ENCODE measurements around the gene OR6A2. TPM values are rescaled to one million over a fixed set of nuclear protein-coding genes. Genes with fewer than 3 reads are reported as not detected.

Gene OR6A2
- total and polyA plus RNA-seq, 2 of the 8 experiments (the other 6 are each of a cell fraction or from before 2014, with no cell fraction given), result 0.14 to 0.20 TPM

GRCh38 chr11:6790546-6790945 is 8.9 kb downstream of the OR6A2 start:
- H2BK12ac ChIP-seq (ENCODE audit: low read depth, low read length), result no peak overlapping the region
- CTCF ChIA-PET (ENCODE audit: partially characterized antibody), result interaction anchor here (0.6 to 2.4 kb wide), 6 partner anchors 9 to 53 kb away, joined by 3 to 9 read pairs (median 4); partner anchors contain the start of gene OR6A2

More at GRCh38 chr11:6790546-6790945, 8.9 kb downstream of the OR6A2 start:
- DNase-seq (ENCODE audit: low read depth in 1 of 2, low spot score in 2 of 2) (no peak), FAIRE-seq (no peak)
- no peak overlapping the region for H3K4ac ChIP-seq (replicated peaks; ENCODE audit: insufficient read length, low read depth, low read length)
- 95% methylated on average over 2 of the region's 2 CpGs; no CpG with 5 or more reads in 1 of the 2 experiments for WGBS, 2 experiments (ENCODE audit: extremely low coverage in 1 of 2, insufficient coverage in 1 of 2, insufficient read length in 1 of 2, insufficient replicate concordance in 2 of 2, low coverage in 1 of 2, low lambda C conversion rate in 2 of 2, missing lambda C conversion rate in 1 of 2)
- H2BK120ac ChIP-seq (replicated peaks; ENCODE audit: low read depth, low read length), result no peak overlapping the region
- H2AK5ac ChIP-seq (ENCODE audit: low read depth, low read length), result no peak overlapping the region
- no peak overlapping the region for H2BK15ac ChIP-seq (ENCODE audit: low read length)
- no peak overlapping the region for H4K8ac ChIP-seq (ENCODE audit: extremely low read depth, insufficient read depth, low read length)
- H3K9ac ChIP-seq (replicated peaks in 1 of 4; ENCODE audit: extremely low read depth in 1 of 4, low read depth in 3 of 4, low read length in 3 of 4), result peak overlapping the region in 1 of 4 experiments; percentile 8; a peak in 1 of 7 replicates
- no peak overlapping the region for H3K4me3 ChIP-seq (ENCODE audit: extremely low read depth in 1 of 4, insufficient read depth in 2 of 4, low read depth in 3 of 4, low read length in 4 of 4)
- POLR2A ChIA-PET (ENCODE audit: partially characterized antibody), result no interaction called here
- H3K79me1 ChIP-seq (ENCODE audit: low read depth, low read length), result no peaks in the 10 kb centered on the region
- H3K27me3 ChIP-seq (replicated peaks in 1 of 4; ENCODE audit: control insufficient read depth in 3 of 4, extremely low read depth in 1 of 4, insufficient read depth in 3 of 4, low read length in 3 of 4), result no peaks in the 10 kb centered on the region
- TF ChIP-seq SIRT6 (IDR thresholded peaks at IDR 0.05; ENCODE audit: low read length) (no peak), CTCF (IDR thresholded peaks at IDR 0.05; ENCODE audit: control extremely low read depth in 1 of 3, insufficient read depth in 1 of 3, low read depth in 1 of 3, low read length in 3 of 3) (no peak), RXRA (IDR thresholded peaks at IDR 0.05; ENCODE audit: insufficient read depth, low read depth, low read length) (no peak), GABPA (IDR thresholded peaks at IDR 0.05; ENCODE audit: borderline replicate concordance, insufficient read depth, low read length) (no peak), RNF2 (IDR thresholded peaks at IDR 0.05; ENCODE audit: borderline replicate concordance, low read depth, low read length, missing control alignments, poor library complexity, severe bottlenecking) (no peak), ZNF274 (IDR thresholded peaks at IDR 0.05; ENCODE audit: borderline replicate concordance, extremely low read depth, low read length) (no peak), MAX (IDR thresholded peaks at IDR 0.05) (no peak), SP2 (IDR thresholded peaks at IDR 0.05; ENCODE audit: low read length) (no peak), NANOG (IDR thresholded peaks at IDR 0.05; ENCODE audit: insufficient read depth, low read depth, low read length, poor library complexity, severe bottlenecking) (no peak), YY1 (IDR thresholded peaks at IDR 0.05; ENCODE audit: low read depth, low read length) (no peak), SIN3A (conservative IDR thresholded peaks at IDR 0.05 in 1 of 2, IDR thresholded peaks at IDR 0.05 in 1 of 2; ENCODE audit: low read depth in 1 of 2, low read length in 2 of 2) (no peak)
- H3K23ac ChIP-seq (ENCODE audit: insufficient read length), result no peak overlapping the region
- H3K23me2 ChIP-seq (ENCODE audit: low read depth, low read length), result no peaks in the 10 kb centered on the region
- no peak overlapping the region for H3K18ac ChIP-seq (ENCODE audit: extremely low read depth, low read length)
- H4K20me1 ChIP-seq (replicated peaks in 1 of 2; ENCODE audit: control insufficient read depth in 1 of 2, insufficient read depth in 2 of 2, low read length in 2 of 2), result no peaks in the 10 kb centered on the region
- no peaks in the 10 kb centered on the region for H3K9me3 ChIP-seq (ENCODE audit: insufficient read depth in 2 of 2, low read depth in 1 of 2, low read length in 1 of 2)
- H4K5ac ChIP-seq (ENCODE audit: insufficient read length, low read depth, low read length), result no peak overlapping the region
- H3K56ac ChIP-seq (replicated peaks; ENCODE audit: insufficient read length, low read depth, low read length), result no peak overlapping the region
- no peaks in the 10 kb centered on the region for H3K79me2 ChIP-seq (ENCODE audit: control insufficient read depth in 1 of 2, insufficient read depth in 2 of 2, low read length in 2 of 2)
- H3K4me2 ChIP-seq (ENCODE audit: insufficient read depth in 1 of 2, low read depth in 2 of 2, low read length in 2 of 2), result no peak overlapping the region
- no peak overlapping the region for H2AFZ ChIP-seq (ENCODE audit: low read length)
- H2BK5ac ChIP-seq (ENCODE audit: low read depth, low read length), result no peak overlapping the region
- H3K27ac ChIP-seq (ENCODE audit: low read depth, low read length), result no peak overlapping the region
- H4K91ac ChIP-seq (replicated peaks; ENCODE audit: insufficient read length, low read length), result no peak overlapping the region
- H2BK20ac ChIP-seq (ENCODE audit: low read length), result no peak overlapping the region
- H3K36me3 ChIP-seq (ENCODE audit: control insufficient read depth in 2 of 4, insufficient read depth in 4 of 4, low read length in 3 of 4), result no peaks in the 10 kb centered on the region
- no peak overlapping the region for H3K14ac ChIP-seq (ENCODE audit: insufficient read length)
- H3K4me1 ChIP-seq (replicated peaks in 1 of 4; ENCODE audit: control insufficient read depth in 3 of 4, insufficient read depth in 4 of 4, low read length in 3 of 4), result no peaks in the 10 kb centered on the region

Measured in H1 (cell line).